Stimulated activated CD4-positive, alpha-beta T cell treated with anti-CD3 and anti-CD28 coated beads, Interleukin-2, amount 100 ng/mL, for 24 hours (primary cell): ENCODE results near the gene ZNF790.

ENCODE experiments used
- DNase-seq, 2 donors: peaks; one replicate each; pipeline ENCODE4 v3.0.0-alpha.2; 2020

The ZNF790 gene

DNA sequence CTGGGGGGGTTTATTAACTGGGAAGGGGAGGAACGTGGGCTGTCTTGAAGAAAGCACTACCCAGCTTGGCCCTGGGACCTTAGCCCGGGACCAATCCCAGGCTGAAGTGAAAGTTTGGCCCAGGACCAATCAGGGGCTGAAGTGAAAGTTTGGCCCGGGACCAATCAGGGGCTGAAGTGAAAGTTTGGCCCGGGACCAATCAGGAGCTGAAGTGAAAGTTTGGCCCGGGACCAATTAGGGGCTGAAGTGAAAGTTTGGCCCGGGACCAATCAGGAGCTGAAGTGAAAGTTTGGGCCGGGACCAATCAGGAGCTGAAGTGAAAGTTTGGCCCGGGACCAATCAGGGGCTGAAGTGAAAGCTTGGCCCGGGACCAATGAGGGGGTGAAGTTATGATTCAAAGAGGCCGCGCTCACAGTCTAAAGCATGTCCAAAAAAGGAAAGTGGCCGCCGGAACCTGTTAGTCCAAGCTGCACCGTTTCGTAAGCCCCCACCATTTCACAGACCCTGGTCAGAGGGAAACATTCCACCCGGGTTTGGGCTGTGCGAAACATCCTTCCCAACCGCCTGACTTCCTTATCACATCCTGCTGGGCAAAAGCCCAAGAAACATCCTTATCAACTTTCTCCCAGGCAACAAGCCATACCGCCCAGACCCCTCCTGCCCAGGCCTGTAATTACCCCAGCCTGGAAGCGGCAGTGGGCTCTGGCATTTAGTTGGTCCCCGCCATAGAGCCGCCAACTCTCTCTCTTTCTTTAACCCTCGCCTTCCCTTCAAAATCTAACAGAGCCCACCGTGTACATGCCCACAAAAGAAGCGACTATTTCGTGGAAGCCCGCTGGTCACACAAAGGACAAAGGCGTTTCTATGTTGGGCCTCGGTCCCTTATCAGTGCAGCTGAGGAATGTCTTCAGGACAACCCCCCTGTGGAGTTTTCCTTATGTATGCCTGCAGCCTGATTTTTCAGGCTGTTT lies 66.6 kb downstream of the ZNF790 start:
- DNase-seq: peak; percentile 21 to 25
